Panc1 (cell line): Measurements from ENCODE around the gene HMSD. TPM values are rescaled to one million over a fixed set of nuclear protein-coding genes. Genes with fewer than 3 reads are reported as not detected.

Experiments
- ATAC-seq: fragments of 200-7000 bp; cut with Tn5 transposase; 2 replicates; pipeline ENCODE4 v1.9.1; 2020; ENCODE audit warnings: mild to moderate bottlenecking, moderate library complexity
- BruUV-seq: library from RNA; stranded (reverse); fragments of 400-500 nt; replicated peaks from 2 replicates; lab custom pipeline; 2021; lab: Mats Ljungman, UMichigan
- CTCF ChIA-PET: fragments of 300-600 bp; sonication (Branson Sonifier 250); formaldehyde crosslinking; loops from one replicate; lab custom pipeline; 2022; ENCODE audit warnings: antibody characterized with exemption; lab: Charles Lee
- POLR2A ChIA-PET: fragments of 300-600 bp; sonication (Branson Sonifier 250); formaldehyde crosslinking; loops from one replicate; lab custom pipeline; 2022; ENCODE audit warnings: antibody characterized with exemption; lab: Charles Lee
- DNase-seq: peaks from one replicate; pipeline ENCODE4 v3.0.0-alpha.2; 2010; ENCODE audit warnings: low read depth, low spot score
- H3K27ac ChIP-seq: 2 replicates; pipeline ENCODE4 v1.5.1; 2011; ENCODE audit warnings: mild to moderate bottlenecking, low read length, inconsistent platforms
- H3K27me3 ChIP-seq: fragments of 200-500 bp; sonication (Bioruptor generic); 2 replicates; pipeline ENCODE4 v1.6.0; 2014; ENCODE audit warnings: low read length, inconsistent platforms; ENCODE audit not compliant: control insufficient read depth, insufficient read depth
- H3K36me3 ChIP-seq: fragments of 200-500 bp; sonication (Bioruptor generic); 2 replicates; pipeline ENCODE4 v1.5.1; 2014; ENCODE audit warnings: inconsistent platforms, mild to moderate bottlenecking, low read length, moderate library complexity; ENCODE audit not compliant: control insufficient read depth, insufficient read depth
- H3K4me1 ChIP-seq: 2 replicates; pipeline ENCODE4 v1.5.1; 2011; ENCODE audit warnings: inconsistent platforms, mild to moderate bottlenecking, low read length, moderate library complexity; ENCODE audit not compliant: control insufficient read depth, insufficient read depth
- H3K4me3 ChIP-seq, 2 experiments: 2 replicates each; pipeline ENCODE4 v1.5.1; 2011 to 2012; ENCODE audit warnings: low read depth in 2 of 2, low read length in 2 of 2, mild to moderate bottlenecking in 2 of 2, inconsistent platforms in 1 of 2, moderate library complexity in 1 of 2
- H3K9me3 ChIP-seq: fragments of 200-500 bp; sonication (Bioruptor generic); 2 replicates; pipeline ENCODE4 v1.5.1; 2014; ENCODE audit warnings: low read depth, mild to moderate bottlenecking, inconsistent platforms, low read length, moderate library complexity; ENCODE audit not compliant: control insufficient read depth, insufficient read depth
- CTCF ChIP-seq: fragments of 450-650 bp; IDR thresholded peaks from 2 replicates; pipeline ENCODE4 v1.5.1; 2017; ENCODE audit warnings: mild to moderate bottlenecking
- POLR2AphosphoS5 ChIP-seq: IDR thresholded peaks from 2 replicates; pipeline ENCODE4 v1.6.1; 2012; ENCODE audit warnings: mild to moderate bottlenecking, low read depth, low read length, moderate library complexity
- REST ChIP-seq, 2 experiments: IDR thresholded peaks; 2 replicates each; pipeline ENCODE4 v1.6.1; 2011 to 2012; ENCODE audit warnings: low read depth in 2 of 2, control low read depth in 1 of 2, low read length in 1 of 2, mild to moderate bottlenecking in 1 of 2, moderate library complexity in 1 of 2; ENCODE audit not compliant: insufficient read depth in 1 of 2
- SIN3A ChIP-seq: IDR thresholded peaks from 2 replicates; pipeline ENCODE4 v1.6.1; 2012; ENCODE audit warnings: low read depth, mild to moderate bottlenecking, low read length, moderate library complexity, borderline replicate concordance; ENCODE audit not compliant: insufficient read depth
- TCF7L2 ChIP-seq: IDR thresholded peaks from 2 replicates; pipeline ENCODE4 v1.6.1; 2011; ENCODE audit warnings: mild to moderate bottlenecking, low read depth, low read length, inconsistent platforms
- in situ Hi-C: cut with HindIII; loops from 2 replicates; pipeline ENCODE4 v1.10.0; 2016; ENCODE audit warnings: low sequenced_read_pairs, low pct_unique_long_range_greater_than_20kb
- intact Hi-C: fragments of 100-400 bp; cut with micrococcal nuclease; formaldehyde crosslinking; loops from one replicate; pipeline ENCODE4 v1.10.0; 2022; ENCODE audit not compliant: unreplicated experiment
- total RNA-seq: library from RNA; stranded (reverse); gene quantifications from one replicate; pipeline ENCODE4 v1.2.1, GENCODE V29; 2021; ENCODE audit not compliant: unreplicated experiment

HMSD gene
- total RNA-seq, 1 experiment from 2014 or later = 1.3 TPM

DNA sequence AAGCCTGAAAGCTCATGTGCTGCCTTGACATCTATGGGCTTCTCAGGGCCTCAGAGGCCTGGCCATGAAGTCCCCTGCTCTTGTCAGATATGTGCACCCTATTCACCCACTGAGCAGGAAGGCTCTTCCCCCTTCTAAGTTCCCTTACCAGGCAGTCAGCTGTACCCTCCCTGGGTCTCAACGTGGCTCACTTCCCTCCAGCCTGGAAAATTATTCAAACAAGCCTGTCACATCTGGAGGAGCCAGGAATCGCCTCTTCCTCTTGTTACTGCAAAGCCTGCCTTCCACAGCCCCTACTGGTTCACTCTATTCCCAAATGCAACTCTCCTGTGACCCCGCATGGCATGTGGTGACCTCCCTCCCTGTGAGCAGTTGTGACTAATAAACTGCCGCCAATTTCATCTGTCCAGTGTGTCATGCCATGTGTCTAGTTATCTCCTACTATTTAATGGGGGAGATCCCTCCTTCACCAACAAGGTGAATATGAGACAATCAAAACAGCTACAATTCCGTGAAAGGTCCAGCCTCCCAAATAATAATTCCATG, 12.4 kb downstream of the HMSD start:
- Histone ChIP-seq H3K27me3 (no peaks in the 10 kb centered on the region), H3K4me3 (no peak overlapping the region), H3K36me3 (no peaks in the 10 kb centered on the region), H3K4me1 (no peaks in the 10 kb centered on the region), H3K9me3 (no peaks in the 10 kb centered on the region), H3K27ac (no peak overlapping the region)
- in situ Hi-C loops (no loop called here), intact Hi-C loops (no loop called here)
- TF ChIP-seq POLR2AphosphoS5 = no peak
- no peak for TF ChIP-seq TCF7L2
- no peak for TF ChIP-seq SIN3A
- TF ChIP-seq CTCF = no peak
- no peak for TF ChIP-seq REST (IDR thresholded peaks at IDR 0.05; ENCODE audit: insufficient read depth in 1 of 2, low read depth in 2 of 2, low read length in 1 of 2)
- ChIA-PET CTCF (no interaction called here), POLR2A (no interaction called here)
- ATAC-seq (no peak), DNase-seq (no peak)
- BruUV-seq = no TSS peak

DNA sequence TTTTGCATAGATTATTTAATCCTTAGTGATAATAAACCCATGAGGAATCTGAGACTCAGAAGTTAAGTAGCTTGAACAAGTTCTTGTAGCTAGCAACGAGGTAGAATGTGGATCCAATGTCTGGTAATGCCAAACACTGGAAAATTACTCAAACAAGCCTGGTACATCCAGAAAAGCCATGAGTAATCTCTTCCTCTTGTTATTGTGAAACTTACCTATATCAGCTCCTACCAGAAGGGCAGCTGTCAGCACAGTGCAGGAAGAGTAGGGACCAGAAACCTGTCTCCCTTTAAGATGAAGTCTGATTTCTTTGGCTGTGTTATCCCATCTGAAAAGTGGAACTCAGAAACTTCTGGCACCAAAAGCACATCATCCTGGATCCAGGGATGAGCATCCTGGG, 13.0 kb downstream of the HMSD start:
- Histone ChIP-seq H3K9me3 (no peaks in the 10 kb centered on the region), H3K36me3 (no peaks in the 10 kb centered on the region), H3K27me3 (no peaks in the 10 kb centered on the region), H3K4me3 (no peak overlapping the region), H3K27ac (no peak overlapping the region), H3K4me1 (no peaks in the 10 kb centered on the region)
- in situ Hi-C loops (no loop called here), intact Hi-C loops (no loop called here)
- POLR2A ChIA-PET = no interaction called here
- BruUV-seq = no TSS peak
- CTCF ChIA-PET = no interaction called here
- DNase-seq (no peak), ATAC-seq (no peak)
- no peak for TF ChIP-seq POLR2AphosphoS5
- TF ChIP-seq REST (IDR thresholded peaks at IDR 0.05; ENCODE audit: insufficient read depth in 1 of 2, low read depth in 2 of 2, low read length in 1 of 2) = no peak
- TF ChIP-seq SIN3A = no peak
- no peak for TF ChIP-seq TCF7L2
- TF ChIP-seq CTCF = no peak
